Stimulated activated naive CD8-positive, alpha-beta T cell treated with anti-CD3 and anti-CD28 coated beads, Interleukin-15, Interleukin-2, amounts not matched to agents 100 U/mL and 50 U/mL, for 24 hours (primary cell): Measurements from ENCODE around the gene TMA7.
A peak's percentile ranks its signal among the peaks of the same experiment; 100 is the strongest.
"Not testable (repeated sequence)": the region's sequence is repeated elsewhere in the genome, so short reads cannot be mapped to it uniquely, and the experiment has no call there.

Source experiments
- ATAC-seq: fragments of 150-1000 bp; cut with Tn5 transposase; one replicate; pipeline ENCODE4 v1.10.0; 2021
- DNase-seq: peaks from one replicate; pipeline ENCODE4 v3.0.0; 2021

Gene TMA7

GRCh38 chr3:48468329-48468731 is 28.3 kb downstream of the TMA7 start:
- ATAC-seq (no peak), DNase-seq (no peak)

GRCh38 chr3:48469046-48469915 is 29.2 kb downstream of the TMA7 start:
- ATAC-seq (no peak), DNase-seq (no peak)

- ATAC-seq (no peak), DNase-seq (no peak)
These were observed 30.2 kb downstream of the TMA7 start for GRCh38 chr3:48470286-48470685.

GRCh38 chr3:48472673-48472922 is 32.5 kb downstream of the TMA7 start:
- peak; percentile 29 for ATAC-seq

GRCh38 chr3:48472923-48473616 is 33.0 kb downstream of the TMA7 start:
- ATAC-seq: peak; percentile 91
- DNase-seq: peak; percentile 98

More at GRCh38 chr3:48472673-48472922, 32.5 kb downstream of the TMA7 start:
- no peak for DNase-seq

GRCh38 chr3:48473617-48473952 is 33.5 kb downstream of the TMA7 start:
- ATAC-seq (no peak), DNase-seq (no peak)

GRCh38 chr3:48474031-48474430 is 34.0 kb downstream of the TMA7 start:
- not testable (repeated sequence) for ATAC-seq, DNase-seq

- DNase-seq (no peak), ATAC-seq (no peak)
These were observed 34.6 kb downstream of the TMA7 start for GRCh38 chr3:48474619-48475018.

GRCh38 chr3:48475188-48475587 is 35.1 kb downstream of the TMA7 start:
- no peak for DNase-seq
- no peak for ATAC-seq

GRCh38 chr3:48476426-48477053 is 36.5 kb downstream of the TMA7 start:
- no peak for ATAC-seq
- no peak for DNase-seq

- DNase-seq: no peak
- no peak for ATAC-seq
These were observed 38.0 kb downstream of the TMA7 start for GRCh38 chr3:48477959-48478520.

GRCh38 chr3:48478626-48479555 is 38.8 kb downstream of the TMA7 start:
- ATAC-seq (peak; percentile 71), DNase-seq (peak; percentile 62)

GRCh38 chr3:48480891-48481290 is 40.8 kb downstream of the TMA7 start:
- DNase-seq, ATAC-seq: not testable (repeated sequence)

GRCh38 chr3:48482822-48483221 is 42.8 kb downstream of the TMA7 start:
- ATAC-seq, DNase-seq: not testable (repeated sequence)

- no peak for ATAC-seq
- no peak for DNase-seq
These were observed 46.9 kb downstream of the TMA7 start for GRCh38 chr3:48486952-48487351.

- DNase-seq (no peak), ATAC-seq (no peak)
These were observed 52.6 kb downstream of the TMA7 start for GRCh38 chr3:48492461-48493202.

- no peak for ATAC-seq
- no peak for DNase-seq
These were observed 53.1 kb downstream of the TMA7 start for GRCh38 chr3:48493203-48493501.
